Fibroblast of the conjunctiva (primary cell): ENCODE results near the gene TMEM63A.

Experiments used
- DNase-seq: peaks from one replicate; pipeline ENCODE4 v3.0.0-alpha.2; 2010; ENCODE audit warnings: low read depth

TMEM63A gene

GRCh38 chr1:225866061-225866837 lies 15.9 kb downstream of the TMEM63A start:
- DNase-seq: no peak

DNA sequence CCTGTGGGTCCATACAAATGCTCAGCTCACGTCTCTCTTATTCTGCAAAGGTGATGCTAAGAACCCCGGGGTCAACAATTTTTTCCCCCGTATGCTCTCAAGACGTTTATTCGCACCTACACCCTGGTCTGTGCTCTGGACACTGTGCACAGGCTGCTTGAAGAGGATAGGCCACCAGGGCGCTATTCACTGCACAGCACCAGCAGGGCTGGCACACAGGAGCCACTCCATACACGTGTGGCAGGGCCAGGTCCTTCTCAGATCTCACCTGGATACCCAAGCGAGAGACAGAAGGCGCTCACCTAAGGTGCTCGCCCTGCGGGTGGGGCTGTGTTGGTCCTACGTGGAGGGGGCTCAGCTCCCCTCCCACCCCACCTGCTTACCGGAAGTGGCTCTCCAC lies 16.7 kb downstream of the TMEM63A start:
- DNase-seq: no peak

- no peak for DNase-seq
Observed at GRCh38 chr1:225863167-225863566, 19.0 kb downstream of the TMEM63A start.

DNA sequence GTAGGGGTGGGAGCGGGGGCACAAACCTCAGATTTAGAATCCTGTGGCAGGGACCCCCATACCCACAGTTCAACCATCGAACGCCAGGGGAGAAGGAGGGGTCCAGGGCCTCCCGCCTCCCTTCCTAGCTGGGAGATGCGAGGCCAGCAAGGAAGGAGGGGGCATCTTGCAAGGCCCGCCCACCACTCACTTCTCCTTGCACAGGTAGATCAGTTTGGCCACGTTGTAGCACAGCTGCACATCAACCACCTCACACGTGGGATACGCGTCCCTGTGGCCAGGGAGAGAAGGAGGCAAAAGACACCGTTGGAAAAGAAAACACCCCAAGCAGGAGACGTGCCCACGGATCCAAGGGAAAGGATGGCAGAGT lies 19.6 kb downstream of the TMEM63A start:
- DNase-seq: no peak

DNA sequence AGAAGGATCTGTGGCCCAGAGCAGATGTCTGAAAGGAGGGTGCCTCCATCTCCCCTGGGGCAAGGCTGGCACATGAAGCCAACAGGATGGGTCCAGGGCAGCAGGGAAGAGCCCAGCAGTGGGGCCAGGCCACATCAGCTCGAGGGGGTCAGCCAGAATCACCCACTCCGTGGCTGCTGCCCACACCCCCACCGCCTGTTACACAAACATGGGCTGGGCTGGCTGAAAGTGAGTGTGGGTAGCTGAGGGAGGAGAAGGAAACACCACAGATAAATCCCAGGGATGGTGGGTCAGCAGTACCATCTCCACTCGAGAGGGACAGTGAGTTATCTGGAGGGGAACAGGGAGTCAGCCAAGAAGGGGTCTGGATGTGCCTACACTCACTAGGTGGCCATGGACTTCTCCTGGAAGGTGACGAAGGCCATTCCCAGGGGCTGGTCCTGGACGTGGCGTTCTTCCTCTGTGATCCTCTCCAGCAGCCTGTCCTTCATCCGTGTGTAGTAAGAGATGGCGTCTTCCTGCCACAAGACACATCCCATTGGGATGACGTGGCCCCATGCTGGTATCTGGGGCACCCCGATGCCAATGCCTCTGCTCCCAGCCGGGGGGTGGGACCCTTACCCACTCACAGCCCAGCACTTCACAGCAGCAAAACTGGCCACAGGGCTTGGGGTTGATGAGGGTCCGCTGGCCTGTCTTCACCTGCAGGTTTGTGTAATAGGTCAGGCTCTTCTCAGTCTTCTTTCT lies 20.2 kb downstream of the TMEM63A start:
- no peak for DNase-seq

DNA sequence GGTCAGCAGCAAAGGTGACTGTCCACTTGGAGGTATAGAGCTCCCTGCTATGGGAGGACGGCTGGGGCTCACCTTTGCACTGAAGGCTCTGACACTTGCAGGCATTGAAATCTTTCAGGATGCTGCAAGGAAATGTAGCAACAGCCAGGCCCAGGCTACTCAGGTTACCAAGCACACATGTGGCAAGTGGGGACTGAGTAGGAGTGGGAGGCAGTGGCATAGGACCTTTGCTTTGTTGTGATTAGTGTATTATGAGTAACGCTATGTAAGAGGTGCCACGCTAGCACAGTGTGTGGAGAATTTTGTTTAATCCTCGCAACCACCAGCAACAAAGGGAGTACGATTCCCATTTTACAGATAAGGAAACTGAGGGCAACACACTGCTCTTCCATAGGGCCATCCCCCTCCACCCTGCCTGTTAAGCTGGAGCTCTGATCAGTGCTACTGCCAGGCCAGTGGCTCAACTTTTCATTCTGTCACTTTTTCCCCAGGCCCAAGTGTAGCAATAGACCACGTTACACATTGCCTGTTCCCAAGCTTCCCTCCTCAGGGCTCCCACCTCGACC lies 21.2 kb downstream of the TMEM63A start:
- DNase-seq: no peak

DNA sequence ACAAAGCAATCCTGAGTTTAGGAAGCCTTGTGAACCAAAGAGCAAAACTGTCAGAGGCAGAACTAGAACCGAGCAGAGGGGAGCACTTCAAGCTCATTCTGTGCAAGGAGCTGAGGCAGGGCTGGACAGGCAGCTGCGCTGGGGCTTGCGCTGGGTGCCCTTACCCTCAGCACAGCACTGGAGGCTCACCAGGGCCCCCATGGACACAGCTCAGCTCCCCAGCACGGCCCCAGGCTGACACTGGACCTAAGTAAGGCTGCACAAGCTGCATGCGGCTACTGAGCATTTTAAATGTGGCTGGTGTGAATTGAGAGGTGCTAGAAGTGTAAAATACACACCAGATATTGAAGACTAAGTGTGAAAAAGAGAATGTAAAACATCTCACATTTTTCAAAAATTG lies 22.1 kb downstream of the TMEM63A start:
- DNase-seq: no peak

DNA sequence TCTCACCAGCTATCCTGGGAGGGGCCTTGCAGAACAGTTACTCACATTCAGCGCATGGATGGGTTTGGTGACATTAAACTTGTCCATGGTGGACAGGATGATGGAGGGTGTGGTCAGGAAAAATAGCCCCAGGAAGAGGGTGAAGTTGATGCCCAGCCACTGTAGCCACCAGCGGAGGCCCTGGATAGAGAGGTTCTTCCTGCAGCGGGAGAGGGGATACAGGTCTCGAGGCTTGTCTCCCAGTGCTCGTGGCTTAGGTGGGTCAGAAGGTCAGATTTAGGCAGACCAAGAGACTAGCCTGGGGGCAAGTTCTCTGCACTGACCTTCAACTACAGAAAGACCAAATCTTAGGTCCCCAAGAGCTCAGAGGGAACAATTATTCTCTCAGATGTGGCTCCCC lies 23.0 kb downstream of the TMEM63A start:
- DNase-seq: no peak

GRCh38 chr1:225857256-225857655 lies 24.9 kb downstream of the TMEM63A start:
- DNase-seq: no peak

- no peak for DNase-seq
Observed at GRCh38 chr1:225855503-225856300, 26.5 kb downstream of the TMEM63A start.

- no peak for DNase-seq
Observed at GRCh38 chr1:225853441-225853840, 28.7 kb downstream of the TMEM63A start.

GRCh38 chr1:225852413-225853124 lies 29.6 kb downstream of the TMEM63A start:
- no peak for DNase-seq

DNA sequence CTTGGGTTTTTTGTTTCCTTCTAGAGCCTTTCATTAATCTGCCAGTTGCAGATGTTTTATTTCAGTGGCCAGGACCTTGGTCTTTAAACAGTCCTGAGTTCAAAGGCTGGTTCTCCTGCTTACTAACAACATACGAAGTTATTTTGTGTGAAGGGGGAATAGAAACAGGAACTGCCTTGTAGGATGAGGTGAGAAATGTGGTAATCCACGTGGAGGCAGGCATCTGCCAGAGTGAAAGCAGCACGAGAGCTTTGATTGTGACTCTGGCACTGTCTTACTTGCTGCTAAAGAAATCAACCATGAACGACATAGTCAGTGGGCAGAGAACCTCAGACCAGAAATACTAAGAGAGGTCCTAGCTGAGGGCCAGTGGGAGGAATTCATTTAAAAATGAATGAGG lies 30.4 kb downstream of the TMEM63A start:
- DNase-seq: no peak

GRCh38 chr1:225850370-225850769 lies 31.8 kb downstream of the TMEM63A start:
- no peak for DNase-seq

DNA sequence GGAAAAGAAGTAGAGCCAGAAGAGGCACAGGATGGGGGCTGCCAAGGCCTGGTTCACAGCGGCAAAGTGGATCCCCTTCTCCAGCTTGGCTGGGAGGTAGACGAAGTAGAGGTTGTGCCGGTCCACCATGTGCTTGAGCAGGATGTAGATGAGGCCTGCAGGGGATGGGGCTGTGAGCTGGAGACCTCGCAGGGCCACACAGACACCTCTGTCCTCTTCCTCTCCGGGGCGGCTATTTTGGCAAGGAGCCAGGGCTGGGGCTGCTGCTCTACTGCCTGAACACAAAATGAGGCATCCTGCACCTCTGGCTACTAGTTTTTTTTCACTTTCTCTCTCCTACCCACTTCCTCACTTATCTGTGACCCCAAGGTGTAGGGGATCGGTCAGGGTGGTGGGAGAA lies 32.3 kb downstream of the TMEM63A start:
- no peak for DNase-seq

DNA sequence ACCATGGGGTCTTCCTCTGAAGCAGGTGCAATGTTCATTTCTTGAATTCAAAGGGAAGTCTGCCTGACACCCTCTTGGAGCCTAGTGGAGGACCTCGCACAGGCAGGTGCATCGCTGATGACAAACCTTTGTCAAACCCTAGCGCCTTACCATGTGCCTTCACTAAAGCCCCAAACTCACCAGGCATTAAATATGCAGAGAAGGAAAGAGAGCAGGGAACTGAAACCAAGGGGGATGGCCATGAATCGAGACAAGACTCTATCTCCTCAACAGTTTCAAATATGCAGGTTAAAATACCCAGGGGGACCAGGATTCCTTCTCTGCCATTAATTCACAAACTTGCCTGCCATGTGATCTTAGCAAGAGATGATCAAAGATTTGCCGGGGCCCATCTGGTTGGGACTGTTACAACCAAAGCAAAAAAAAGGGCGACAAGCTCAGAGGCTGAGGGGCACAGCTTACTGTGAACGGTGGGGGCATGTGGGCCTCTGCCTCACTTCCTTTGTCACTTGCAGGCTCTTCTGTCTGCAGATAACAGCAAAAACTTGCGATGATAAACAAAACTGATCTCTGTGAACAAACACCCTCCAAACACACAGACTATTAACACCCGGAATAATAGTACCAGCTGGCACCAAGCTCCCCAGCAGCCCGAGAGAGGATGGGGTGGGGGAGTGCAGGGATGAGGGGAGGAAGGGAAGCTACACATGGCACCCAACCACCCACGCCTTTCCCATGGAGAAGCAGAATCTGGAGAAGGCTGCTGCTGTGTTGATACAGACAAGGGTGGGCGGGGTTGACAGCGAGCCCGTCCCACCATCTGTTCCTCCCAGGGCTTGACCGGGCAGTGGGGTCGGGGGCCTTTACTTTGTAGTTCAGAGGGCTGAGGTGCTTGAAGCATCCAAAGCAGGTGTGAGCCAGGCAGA lies 33.9 kb downstream of the TMEM63A start:
- DNase-seq: no peak

DNA sequence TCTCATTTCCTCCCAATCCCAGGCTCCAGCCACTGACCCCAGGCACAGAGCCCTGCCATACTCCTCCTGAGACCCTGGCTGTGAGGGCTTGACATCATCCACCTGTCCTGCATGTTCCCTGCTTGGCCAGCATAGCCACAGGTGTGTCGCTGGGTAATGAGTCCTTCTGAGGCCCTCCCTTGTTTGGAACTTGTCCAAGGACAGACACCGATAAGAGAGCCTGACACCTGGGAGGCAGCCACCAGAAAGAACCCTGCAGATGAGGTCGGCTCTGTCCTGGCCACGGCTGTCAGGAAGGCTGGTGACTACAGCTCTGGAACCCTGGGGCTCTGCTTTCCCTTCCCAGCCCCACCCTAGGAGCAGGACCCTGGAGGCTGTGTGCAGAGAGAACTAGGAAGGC lies 34.6 kb downstream of the TMEM63A start:
- no peak for DNase-seq

DNA sequence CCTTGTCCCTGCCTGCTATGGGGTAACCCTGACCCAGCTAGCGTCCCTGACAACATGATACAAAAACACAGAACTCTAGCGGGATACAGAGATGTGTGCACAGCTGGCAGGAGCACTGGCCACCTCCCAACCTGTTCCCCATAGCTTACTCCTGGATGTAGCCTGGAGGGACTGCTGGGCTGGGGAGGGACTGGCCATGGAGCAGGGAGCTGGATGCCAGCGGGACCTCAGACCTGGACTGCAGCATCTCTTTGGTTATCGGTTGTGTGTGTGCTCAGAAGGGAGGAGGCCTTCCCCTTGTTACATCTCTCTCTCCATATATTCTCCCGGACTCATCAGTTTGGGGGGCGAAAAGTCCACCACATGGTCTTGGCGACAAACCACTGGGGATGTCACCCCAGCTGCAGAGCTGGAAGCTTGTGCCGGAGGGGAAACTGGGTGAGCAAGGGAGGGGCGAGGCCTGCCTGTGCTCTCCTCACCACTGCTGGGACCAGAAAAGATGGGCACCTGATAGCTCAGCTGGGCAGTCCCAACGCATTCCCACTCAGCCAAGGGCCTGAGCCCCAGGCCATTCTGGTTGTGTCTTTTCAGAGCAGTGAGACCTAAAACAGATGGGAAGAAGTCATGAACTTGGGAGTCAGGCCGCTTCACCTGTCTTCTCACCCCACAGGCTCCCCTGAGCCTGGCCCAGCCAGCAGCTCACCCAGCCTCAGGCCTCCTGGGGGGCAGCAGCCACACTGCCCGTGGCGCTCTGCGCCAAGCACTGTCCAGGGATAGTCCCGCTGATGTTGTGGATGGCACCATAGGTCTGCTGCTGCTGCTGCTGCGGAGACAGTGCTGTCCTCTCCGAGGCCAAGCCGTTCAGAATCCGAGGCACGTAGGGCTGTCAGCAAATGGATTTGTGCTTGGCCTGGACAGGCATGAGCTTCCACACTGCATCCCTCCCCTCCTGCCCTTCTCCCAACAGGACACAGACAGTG lies 35.6 kb downstream of the TMEM63A start:
- no peak for DNase-seq

DNA sequence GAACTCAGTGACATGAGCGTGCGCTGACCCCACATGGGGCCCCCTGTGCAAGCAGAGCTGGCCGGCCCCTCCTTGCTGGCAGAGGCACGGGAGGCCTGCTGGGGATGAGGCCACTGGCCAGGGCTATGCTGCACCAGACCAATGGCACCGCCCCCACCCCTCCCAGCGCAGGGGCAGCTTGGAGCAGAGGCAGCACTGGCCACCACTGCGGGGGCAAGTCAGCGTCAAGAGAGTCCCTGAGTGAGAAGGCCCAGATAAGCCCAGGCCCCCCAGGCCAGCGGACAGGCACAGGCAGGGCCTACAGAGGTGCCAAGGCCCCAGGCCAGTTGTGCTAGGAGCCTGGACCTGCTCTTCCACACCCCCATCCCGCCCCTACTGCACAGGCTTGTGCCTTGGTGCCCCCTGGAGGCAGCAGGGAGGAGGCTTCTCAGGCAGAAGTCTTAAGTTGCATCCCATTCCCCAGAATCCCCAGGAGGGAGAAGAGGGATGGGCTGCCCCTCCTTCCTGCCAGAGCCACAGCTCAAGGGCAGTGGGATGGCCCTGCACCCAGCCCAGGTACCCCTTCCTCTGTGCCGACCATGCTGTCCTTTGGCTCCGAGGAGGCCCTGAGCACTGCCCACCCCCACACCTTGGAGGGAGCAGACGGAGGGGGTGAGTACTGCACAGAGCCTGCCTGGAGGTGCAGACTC lies 36.5 kb downstream of the TMEM63A start:
- peak; percentile 86 for DNase-seq
